HG03342 (cell line): Measurements from ENCODE around the gene CRYGD.

Experiments
- ATAC-seq: cut with Tn5 transposase; IDR thresholded peaks from one replicate; pipeline ENCODE4 v1.9.1; 2021; ENCODE audit warnings: mild to moderate bottlenecking, moderate library complexity; ENCODE audit not compliant: unreplicated experiment

The CRYGD gene

DNA sequence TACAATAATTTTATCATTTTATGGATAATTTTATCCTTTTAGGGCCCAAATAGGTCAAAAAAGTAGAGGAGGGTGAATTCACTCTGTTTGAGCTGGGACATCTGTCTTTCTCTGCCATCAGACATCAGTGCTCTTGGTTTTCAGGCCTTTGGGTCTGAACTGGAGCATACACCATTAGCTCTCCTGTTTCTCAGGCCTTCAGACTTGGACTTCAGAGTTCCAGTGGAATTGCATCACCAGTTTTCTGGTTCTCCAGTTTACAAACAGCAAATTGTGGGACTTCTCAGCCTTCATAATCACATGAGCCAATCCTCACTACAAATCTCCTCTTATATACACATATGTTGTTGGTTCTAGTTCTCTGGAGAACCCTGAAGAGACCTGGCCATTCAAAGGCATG is 33.9 kb downstream of the CRYGD start:
- no peak for ATAC-seq

DNA sequence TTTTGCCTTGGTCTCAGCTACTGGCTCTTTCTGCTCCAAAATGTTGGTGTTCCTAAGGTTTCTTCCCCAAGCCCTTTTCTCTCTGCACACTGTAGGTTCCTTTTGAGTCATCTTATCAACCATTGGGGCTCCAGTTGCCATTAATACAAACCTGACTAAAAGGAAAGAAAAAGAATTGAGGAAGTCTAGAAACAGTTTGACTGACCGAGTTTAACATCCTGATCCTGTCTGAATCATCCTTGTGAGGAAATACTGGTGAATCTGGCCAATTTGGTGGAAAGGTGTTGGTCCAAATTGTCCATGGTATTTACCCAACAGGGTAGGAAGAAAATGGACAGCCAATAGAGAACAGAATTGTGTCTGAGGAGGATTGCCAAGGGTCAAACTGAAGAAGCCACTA is 38.3 kb downstream of the CRYGD start:
- ATAC-seq, result no peak

DNA sequence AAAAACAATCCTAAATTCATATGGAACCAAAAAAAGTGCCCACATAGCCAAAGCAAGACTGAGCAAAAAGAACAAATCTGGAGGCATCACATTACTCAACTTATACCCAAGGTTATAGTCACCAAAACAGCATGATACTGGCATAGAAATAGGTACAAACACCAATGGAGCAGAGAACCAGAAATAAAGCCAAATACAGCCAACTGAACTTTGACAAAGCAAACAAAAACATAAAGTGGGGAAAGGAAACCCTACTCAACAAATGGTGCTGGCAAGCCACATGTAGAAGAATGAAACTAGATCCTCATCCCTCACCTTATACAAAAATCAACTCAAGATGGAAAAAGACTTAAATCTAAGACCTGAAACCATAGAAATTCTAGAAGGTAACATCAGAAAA is 40.5 kb downstream of the CRYGD start:
- no peak for ATAC-seq

DNA sequence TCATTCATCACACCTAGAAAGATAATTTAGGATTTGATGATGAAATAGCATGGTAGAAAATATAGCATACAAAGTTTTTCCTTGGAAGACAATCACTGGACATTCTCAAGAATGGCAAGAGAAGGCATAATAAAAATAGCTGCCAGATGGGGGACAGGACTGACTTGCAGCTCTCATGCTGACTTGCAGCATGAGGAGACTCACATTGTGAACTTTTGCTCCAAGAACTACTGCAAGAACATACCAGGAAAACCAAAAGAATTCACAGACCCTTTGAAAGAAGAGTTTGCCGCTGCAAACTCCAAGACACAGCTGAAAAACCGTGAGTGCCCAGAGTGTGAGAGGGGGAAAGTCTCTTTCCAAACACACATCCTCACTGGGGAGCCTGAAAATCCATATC is 47.0 kb downstream of the CRYGD start:
- ATAC-seq, result no peak

DNA sequence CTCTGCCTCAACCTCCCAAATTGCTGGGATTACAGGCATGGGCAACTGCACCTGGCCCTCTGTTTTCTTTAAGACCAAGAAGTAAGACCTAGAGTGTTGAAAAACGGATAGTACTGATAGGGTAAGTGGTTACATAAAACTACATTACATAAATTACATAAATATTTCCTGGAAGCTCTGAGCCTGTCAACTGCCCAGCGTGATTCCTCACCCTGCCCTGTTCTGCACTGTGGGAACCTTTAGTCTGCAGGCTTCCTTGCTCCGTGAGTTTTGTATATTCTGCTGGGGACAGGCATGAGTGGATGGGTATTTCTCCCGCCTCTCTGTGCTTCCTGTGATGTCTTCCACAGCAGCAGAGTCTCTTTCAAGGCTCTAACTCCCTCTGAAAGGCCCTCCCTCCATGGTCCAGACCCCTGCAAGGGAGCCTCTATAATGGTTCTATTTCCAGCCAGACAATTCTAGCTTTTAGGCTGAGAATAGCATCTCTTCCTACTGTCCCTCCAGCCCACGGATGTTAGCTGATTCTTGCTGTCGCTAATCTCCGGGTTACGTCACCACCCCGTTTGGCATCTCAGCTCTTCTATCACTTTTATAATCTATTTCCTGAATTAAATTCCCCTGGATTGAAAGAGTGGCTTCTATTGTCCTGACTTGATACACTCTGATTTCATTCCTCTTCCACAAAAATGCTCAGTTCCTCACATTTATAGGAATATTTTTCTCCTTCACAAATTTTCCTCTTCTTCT is 49.5 kb downstream of the CRYGD start:
- no peak for ATAC-seq

DNA sequence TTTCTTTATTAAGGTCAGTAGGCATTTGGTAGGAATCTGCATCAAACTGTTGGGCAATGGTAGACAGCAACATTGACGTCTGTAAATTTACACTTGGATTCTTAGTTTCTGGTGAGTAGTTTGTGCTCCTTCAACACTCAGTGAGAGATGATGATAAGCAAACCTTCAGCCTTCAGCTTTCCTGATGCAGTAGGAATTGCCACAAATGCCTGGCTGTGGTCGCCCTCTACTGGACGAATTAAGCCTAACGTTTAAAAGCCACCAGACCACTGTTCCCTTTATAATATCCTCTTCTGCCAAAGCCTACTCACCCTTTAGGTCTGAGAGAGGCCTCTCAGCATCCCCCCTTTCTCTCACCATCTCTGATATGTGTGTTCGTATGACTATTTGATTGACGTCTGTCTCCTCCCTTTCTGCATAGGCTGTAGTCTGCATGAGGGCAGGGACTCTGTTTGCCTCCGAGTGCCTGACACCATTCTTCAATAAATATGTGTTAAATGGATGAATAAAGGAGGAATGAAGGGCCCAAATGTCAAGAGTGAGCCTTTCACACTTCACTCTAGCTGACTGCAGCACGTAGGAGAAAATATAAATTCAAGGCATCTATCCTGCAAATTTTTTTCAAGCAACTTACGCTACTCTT is 52.0 kb downstream of the CRYGD start:
- ATAC-seq, result peak; percentile 91
